IPS DF 19.7 (cell line): ENCODE results near the gene RHO.

Experiments
- DNase-seq: peaks from one replicate; pipeline ENCODE4 v3.0.0-alpha.2; 2013; ENCODE audit warnings: low read depth, low spot score

RHO gene

GRCh38 chr3:129577366-129577765 lies 48.9 kb downstream of the RHO start:
- DNase-seq: no peak

GRCh38 chr3:129577925-129578786 lies 49.7 kb downstream of the RHO start:
- no peak for DNase-seq

GRCh38 chr3:129579991-129580390 lies 51.6 kb downstream of the RHO start:
- DNase-seq: no peak

GRCh38 chr3:129581623-129582022 lies 53.2 kb downstream of the RHO start:
- DNase-seq: no peak

GRCh38 chr3:129582799-129583198 lies 54.4 kb downstream of the RHO start:
- DNase-seq: no peak

- DNase-seq: no peak
These were observed 54.9 kb downstream of the RHO start for GRCh38 chr3:129583289-129583688.

- no peak for DNase-seq
These were observed 56.2 kb downstream of the RHO start for GRCh38 chr3:129584631-129585030.
